Adipocyte (in vitro differentiated cells): ENCODE results near the gene MSI2.
"Not testable (repeated sequence)": the region's sequence is repeated elsewhere in the genome, so short reads cannot be mapped to it uniquely, and the experiment has no call there.

Experiments
- DNase-seq: peaks from one replicate; pipeline ENCODE4 v3.0.0-alpha.2; 2015; ENCODE audit warnings: low read depth
- H3K27me3 ChIP-seq: replicated peaks from 2 replicates; pipeline ENCODE4 v1.7.0; 2013; ENCODE audit warnings: mild to moderate bottlenecking, low read length, moderate library complexity; ENCODE audit not compliant: control insufficient read depth, insufficient read depth
- H3K36me3 ChIP-seq: 2 replicates; pipeline ENCODE4 v1.7.0; 2013; ENCODE audit warnings: low read length, mild to moderate bottlenecking, moderate library complexity; ENCODE audit not compliant: control insufficient read depth, insufficient read depth, severe bottlenecking
- H3K4me1 ChIP-seq: 2 replicates; pipeline ENCODE4 v1.7.0; 2013; ENCODE audit warnings: mild to moderate bottlenecking, low read length, moderate library complexity; ENCODE audit not compliant: control insufficient read depth, insufficient read depth
- H3K4me3 ChIP-seq: 2 replicates; pipeline ENCODE4 v1.7.0; 2013; ENCODE audit warnings: mild to moderate bottlenecking, low read length, moderate library complexity
- H3K9ac ChIP-seq: 2 replicates; pipeline ENCODE4 v1.7.0; 2013; ENCODE audit warnings: mild to moderate bottlenecking, low read length, moderate library complexity
- H3K9me3 ChIP-seq: 2 replicates; pipeline ENCODE4 v1.7.0; 2013; ENCODE audit warnings: mild to moderate bottlenecking, low read length, moderate library complexity; ENCODE audit not compliant: control insufficient read depth

MSI2 gene

DNA sequence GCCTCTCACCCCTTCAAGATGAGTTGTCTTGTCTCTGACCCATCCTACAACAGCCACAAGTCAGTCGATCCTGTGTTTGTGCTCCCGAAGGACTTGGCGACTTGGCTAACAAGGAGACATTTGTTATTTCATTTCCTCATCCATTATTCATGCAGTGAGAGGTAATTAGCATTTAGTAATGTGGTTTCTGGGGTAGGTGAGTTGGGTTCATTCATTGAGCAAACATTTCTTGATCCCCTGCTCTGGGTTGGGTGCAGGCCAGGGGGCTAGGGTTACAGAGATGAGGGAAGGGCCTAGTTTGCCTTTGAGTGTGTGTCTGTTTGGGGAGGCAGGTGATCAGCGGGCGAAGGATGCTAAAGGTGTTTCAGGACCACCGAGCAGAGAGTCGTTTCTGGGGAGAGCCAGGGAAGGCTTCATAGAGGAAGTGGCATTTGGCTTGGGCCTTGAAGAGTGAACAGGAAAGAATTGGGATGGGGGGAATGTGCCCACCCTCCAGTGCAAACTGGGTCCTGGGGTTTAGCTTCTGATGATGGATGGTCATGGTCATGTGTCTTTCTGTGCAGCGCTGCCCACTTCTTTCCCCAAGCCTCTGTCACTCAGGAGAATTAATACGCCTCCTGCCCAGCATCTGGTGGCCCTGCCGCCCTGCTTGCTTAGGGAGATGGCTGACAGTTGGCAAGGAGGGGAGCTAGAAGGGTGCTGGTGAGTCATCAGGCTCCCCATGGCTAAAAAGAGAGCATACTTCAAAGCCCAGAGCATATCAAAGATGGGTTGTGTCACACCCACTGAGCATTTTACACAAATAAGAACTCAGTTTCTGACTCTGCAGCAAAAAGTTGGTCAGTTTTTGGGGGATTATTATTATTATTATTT lies 38.5 kb downstream of the MSI2 start:
- H3K9me3 ChIP-seq, result peaks cover 6% of the 10 kb centered on the region
- H3K36me3 ChIP-seq, result no peaks in the 10 kb centered on the region
- DNase-seq, result no peak
- H3K9ac ChIP-seq, result no peak overlapping the region
- H3K27me3 ChIP-seq, result no peaks in the 10 kb centered on the region
- H3K4me1 ChIP-seq, result no peaks in the 10 kb centered on the region
- H3K4me3 ChIP-seq, result no peak overlapping the region

DNA sequence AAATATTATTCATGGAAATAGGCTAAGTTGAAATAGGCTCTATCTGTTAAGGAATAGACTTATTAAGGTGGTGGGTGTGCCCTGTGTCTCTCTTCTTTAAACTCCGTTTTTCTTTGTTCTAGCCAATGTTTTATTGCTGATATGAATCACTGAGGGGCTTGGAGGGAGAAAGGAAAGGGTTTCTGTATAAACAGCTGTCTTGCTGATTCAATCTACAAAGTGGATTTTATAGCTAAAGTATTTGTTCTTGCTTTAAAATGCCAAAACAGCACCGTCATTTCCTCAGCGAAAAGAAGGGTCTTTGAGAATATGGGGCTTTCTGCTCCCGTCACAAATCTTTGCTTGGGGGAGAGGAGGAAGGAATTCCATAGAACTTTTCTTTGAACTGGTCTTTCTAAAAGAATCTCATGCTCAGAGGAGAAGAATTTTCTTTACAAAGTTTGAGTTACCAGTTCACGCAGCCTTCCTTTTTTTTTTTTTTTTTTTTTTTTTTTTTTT lies 39.3 kb downstream of the MSI2 start:
- H3K4me1 ChIP-seq, result no peaks in the 10 kb centered on the region
- no peaks in the 10 kb centered on the region for H3K27me3 ChIP-seq
- DNase-seq, result peak; percentile 20
- no peak overlapping the region for H3K9ac ChIP-seq
- peaks cover 6% of the 10 kb centered on the region for H3K9me3 ChIP-seq
- H3K36me3 ChIP-seq, result no peaks in the 10 kb centered on the region
- H3K4me3 ChIP-seq, result no peak overlapping the region

DNA sequence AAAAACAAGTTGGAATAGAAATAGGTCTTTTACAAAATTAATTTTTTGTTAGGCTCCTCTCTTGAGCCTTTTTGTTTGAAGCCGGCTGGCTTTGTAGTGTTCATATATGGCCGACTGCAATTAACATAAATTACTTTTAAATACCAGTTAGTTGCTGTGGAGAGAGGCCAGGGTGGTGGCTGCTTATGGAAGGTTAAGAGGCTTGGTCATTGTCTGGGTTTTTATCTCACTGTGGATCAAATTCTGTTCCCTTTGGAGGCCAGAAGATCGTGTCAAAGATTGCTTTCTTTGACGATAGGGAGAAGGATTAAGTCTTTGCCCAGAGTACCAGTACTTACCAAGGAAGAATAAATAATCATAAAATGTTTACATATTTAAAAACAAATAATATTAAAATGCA lies 39.9 kb downstream of the MSI2 start:
- H3K4me1 ChIP-seq, result no peaks in the 10 kb centered on the region
- H3K36me3 ChIP-seq, result no peaks in the 10 kb centered on the region
- H3K9me3 ChIP-seq, result peaks cover 6% of the 10 kb centered on the region

DNA sequence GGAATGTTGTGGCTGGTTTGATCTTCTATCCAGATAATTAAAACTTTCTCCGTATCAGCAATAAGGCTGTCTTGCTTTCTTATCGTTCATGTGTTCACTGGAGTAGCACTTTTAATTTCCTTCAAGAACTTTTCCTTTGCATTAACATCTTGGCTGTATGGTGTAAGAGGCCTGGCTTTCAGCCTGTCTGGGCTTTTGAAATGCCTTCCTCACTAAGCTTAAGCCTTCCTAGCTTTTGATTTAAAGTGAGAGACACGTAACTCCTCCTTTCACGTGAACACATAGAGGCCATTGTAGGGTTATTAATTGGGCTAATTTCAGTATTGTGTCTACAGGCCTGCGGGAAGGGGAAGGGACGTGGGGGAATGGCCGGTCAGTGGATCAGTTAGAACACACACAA lies 42.9 kb downstream of the MSI2 start:
- H3K9me3 ChIP-seq, result peaks cover 6% of the 10 kb centered on the region
- peaks cover 3% of the 10 kb centered on the region for H3K27me3 ChIP-seq
- H3K4me1 ChIP-seq, result peaks cover 4% of the 10 kb centered on the region
- DNase-seq, result no peak
- no peak overlapping the region for H3K4me3 ChIP-seq
- no peaks in the 10 kb centered on the region for H3K36me3 ChIP-seq
- H3K9ac ChIP-seq, result no peak overlapping the region

More for the DNA sequence above, 39.9 kb downstream of the MSI2 start:
- no peaks in the 10 kb centered on the region for H3K27me3 ChIP-seq
- H3K4me3 ChIP-seq, result no peak overlapping the region
- no peak for DNase-seq
- no peak overlapping the region for H3K9ac ChIP-seq

DNA sequence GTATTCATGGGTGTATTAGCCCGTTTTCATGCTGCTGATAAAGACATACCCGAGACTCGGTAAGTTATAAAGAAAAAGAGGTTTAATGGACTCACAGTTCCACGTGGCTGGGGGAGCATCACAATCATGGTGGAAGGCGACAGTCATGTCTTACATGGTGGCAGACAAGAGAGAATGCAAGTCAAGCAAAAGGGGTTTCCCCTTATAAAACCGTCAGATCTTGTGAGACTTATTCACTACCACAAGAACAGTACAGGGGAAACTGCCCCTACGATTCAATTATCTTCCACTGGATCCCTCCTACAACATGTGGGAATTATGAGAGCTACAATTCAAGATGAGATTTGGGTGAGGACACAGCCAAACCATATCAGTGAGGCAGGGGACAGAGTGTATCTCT lies 44.3 kb downstream of the MSI2 start:
- DNase-seq, H3K4me3 ChIP-seq, H3K9ac ChIP-seq, H3K36me3 ChIP-seq, H3K27me3 ChIP-seq, H3K9me3 ChIP-seq: not testable (repeated sequence)
- peaks cover 11% of the 10 kb centered on the region for H3K4me1 ChIP-seq

DNA sequence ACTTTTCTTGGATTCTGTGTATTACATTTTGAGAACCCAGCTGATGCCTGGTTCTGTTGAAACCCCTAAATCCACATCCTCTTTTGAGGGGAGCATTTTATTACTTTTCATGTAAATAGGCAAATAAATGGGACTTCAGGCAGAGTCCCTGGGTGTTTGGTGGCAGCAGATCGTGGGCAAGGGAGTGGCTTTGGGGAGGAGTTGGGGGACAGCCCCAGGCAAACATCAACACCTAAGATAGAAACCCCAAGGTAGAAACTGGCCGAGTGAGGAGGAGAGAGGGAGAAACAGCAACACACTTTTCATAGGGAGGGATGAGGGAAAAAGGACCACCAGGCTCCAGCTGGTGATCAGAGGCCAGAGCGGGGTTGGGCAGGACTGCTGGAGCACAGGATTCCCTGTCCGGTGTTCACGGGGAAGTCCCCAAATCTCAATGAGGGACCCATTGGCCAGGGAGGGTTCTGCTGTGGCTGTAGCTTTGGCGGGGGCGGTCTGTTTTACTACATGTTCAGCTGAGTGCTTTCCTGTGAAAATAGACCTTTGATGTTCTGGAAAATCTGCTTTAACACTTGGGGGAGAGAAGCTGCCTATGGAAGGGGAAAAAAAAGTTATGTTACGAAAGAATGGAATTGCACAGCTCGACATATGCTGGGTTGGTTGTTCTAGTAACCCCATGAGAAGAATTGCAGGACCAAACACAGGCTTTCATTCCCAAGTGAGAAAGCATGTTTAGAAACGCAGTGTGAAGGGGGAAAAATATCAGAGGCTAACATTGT lies 46.6 kb downstream of the MSI2 start:
- no peak overlapping the region for H3K9ac ChIP-seq
- H3K27me3 ChIP-seq, result peaks cover 3% of the 10 kb centered on the region
- H3K4me3 ChIP-seq, result no peak overlapping the region
- DNase-seq, result no peak
- peaks cover 5% of the 10 kb centered on the region for H3K9me3 ChIP-seq
- H3K36me3 ChIP-seq, result no peaks in the 10 kb centered on the region
- H3K4me1 ChIP-seq, result peaks cover 14% of the 10 kb centered on the region

DNA sequence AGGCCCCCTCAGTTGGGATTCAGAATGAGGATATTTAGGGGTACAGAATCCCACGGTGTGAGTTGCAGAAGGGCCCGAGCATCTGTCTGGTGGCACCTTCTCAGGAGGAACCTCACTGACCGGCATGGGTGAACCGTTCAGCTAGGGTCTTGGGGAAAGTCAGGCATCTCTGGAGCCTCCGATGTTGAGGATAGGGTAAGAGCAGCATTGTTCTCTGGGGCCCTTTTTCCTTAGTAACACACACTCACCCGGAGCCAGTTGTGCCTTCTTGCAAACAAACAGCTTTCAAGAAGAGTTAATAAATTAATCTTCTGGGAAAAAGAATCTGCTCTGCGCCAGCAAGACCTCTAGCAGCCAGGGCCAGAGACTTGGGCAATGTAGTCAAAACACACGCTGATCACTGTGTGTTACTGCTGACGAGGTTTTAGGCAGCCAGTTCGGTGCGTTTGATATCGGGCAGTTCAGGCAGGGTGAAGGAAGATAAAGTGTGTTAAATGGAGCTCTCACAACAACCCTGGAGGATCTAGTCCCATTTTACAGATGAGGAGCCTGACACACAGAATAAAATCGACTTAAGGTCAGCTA lies 48.9 kb downstream of the MSI2 start:
- H3K27me3 ChIP-seq, result peaks cover 3% of the 10 kb centered on the region
- no peaks in the 10 kb centered on the region for H3K9me3 ChIP-seq
- H3K9ac ChIP-seq, result no peak overlapping the region
- H3K4me3 ChIP-seq, result no peak overlapping the region
- H3K4me1 ChIP-seq, result peaks cover 14% of the 10 kb centered on the region
- H3K36me3 ChIP-seq, result no peaks in the 10 kb centered on the region
- no peak for DNase-seq

DNA sequence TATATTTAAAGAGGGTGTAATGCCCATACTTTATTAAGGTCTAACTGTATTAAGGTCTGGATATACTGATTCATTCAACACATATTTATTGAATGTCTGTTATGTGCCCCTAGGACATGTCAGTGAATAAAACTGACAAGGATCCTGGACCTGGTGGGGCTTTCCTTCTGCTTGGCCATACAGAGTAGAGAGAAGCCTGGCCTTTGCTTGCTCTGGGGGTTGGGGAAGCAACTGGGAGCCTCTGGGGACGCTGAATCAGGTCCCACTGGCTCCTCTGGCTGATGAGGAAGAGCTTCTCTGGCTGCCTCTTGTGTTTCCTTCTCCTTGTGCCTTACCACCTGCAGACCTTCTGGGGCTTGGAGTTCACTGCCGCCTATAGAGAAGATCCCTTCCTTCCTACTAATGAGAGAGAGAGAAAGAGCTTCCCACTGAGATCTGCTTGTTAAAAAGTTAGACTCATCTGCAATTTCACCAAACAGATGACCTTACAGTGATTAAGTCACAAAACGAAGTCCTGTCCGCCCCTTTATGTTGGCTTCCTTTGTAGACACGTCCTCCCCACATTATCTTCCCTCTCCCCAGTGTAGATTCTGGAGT lies 49.7 kb downstream of the MSI2 start:
- Histone ChIP-seq H3K4me1 (peaks cover 14% of the 10 kb centered on the region), H3K4me3 (no peak overlapping the region), H3K27me3 (peaks cover 3% of the 10 kb centered on the region), H3K9me3 (no peaks in the 10 kb centered on the region), H3K9ac (no peak overlapping the region), H3K36me3 (no peaks in the 10 kb centered on the region)
- peak; percentile 1 for DNase-seq

DNA sequence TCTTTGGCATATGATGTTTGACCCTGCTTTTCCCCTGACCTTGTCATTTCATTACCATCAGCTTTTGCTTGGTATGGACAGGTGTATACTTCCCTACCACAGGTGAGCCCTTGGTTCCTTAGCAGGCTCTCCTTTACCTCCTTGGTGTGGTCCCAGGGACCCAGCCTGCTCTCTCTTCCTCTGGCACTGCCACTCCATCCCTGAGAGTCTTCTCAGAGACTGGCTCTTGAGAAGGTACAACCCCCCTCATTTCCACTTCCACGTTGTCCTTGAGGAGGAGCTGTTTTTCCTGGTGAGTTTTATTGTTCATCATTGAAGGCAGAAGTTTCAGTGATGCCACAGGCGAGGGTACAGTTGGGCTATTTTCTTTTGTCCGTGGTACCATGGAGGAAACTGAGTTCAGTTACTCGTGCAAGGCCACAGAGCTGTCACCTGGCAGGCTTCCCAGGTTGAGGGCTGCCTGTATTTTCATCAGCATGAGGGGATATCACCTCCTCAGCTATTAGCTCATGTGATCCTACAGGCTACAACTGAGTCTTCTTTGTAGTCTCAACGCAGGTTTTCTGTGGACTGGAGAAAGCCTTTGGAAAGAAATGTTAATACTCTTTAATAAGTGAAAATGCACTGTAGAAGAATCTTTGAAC lies 52.3 kb downstream of the MSI2 start:
- no peak for DNase-seq
- Histone ChIP-seq H3K4me1 (peaks cover 10% of the 10 kb centered on the region), H3K9ac (no peak overlapping the region), H3K9me3 (no peaks in the 10 kb centered on the region), H3K4me3 (no peak overlapping the region), H3K36me3 (no peaks in the 10 kb centered on the region), H3K27me3 (no peaks in the 10 kb centered on the region)

DNA sequence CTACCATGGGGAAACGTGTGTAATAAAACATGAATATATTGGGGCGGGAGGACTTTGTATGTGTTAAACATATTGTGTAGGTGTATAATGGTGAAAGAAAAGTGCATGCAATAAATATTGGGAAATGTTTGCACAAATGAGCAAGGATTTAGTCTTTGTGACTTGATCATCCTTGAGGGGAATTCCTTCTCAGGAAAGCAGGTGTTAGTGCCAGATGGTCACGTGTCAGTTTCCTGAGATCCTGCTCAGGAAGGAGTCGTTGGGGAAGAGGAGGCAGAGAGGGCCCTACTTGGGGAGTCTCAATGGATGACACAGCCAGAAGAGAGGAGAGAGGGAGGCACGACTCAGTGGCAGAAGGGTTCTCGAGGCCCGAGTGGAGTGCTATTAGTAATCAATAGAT lies 53.2 kb downstream of the MSI2 start:
- H3K27me3 ChIP-seq, result no peaks in the 10 kb centered on the region
- no peak overlapping the region for H3K9ac ChIP-seq
- H3K36me3 ChIP-seq, result no peaks in the 10 kb centered on the region
- DNase-seq, result no peak
- H3K4me1 ChIP-seq, result peaks cover 10% of the 10 kb centered on the region
- H3K4me3 ChIP-seq, result no peak overlapping the region
- H3K9me3 ChIP-seq, result no peaks in the 10 kb centered on the region
